ENCODE data around the gene PITPNM3.

GRCh38 chr17:6554342-6554741, 2.0 kb downstream of the PITPNM3 start:
- no peak for TF ChIP-seq CTCF (IDR thresholded peaks at IDR 0.05)
- no peak for TF ChIP-seq EP300 (IDR thresholded peaks at IDR 0.05)

Measured in gastroesophageal sphincter (tissue), 3 donors.